K562 (cell line): Measurements from ENCODE around the gene ISYNA1. TPM values are rescaled to one million over a fixed set of nuclear protein-coding genes. Genes with fewer than 3 reads are reported as not detected.
A peak's percentile ranks its signal among the peaks of the same experiment; 100 is the strongest.

Experiments used
- ARID1B ChIP-seq: fragments of 450-650 bp; IDR thresholded peaks from 2 replicates; pipeline ENCODE4 v1.6.1; 2016; ENCODE audit warnings: antibody characterized with exemption, mild to moderate bottlenecking, inconsistent platforms
- ELF2 ChIP-seq: fragments of 250-450 bp; sonication (Bioruptor Pico); IDR thresholded peaks from 2 replicates; pipeline ENCODE4 v1.5.0; 2021; ENCODE audit warnings: mild to moderate bottlenecking
- HCFC1 ChIP-seq: IDR thresholded peaks from 2 replicates; pipeline ENCODE4 v1.6.1; 2012; ENCODE audit warnings: low read depth, low read length, improper control_type of control experiment
- HDAC1 ChIP-seq, 2 experiments: fragments of 450-650 bp; IDR thresholded peaks; 2 replicates each; pipeline ENCODE4 v1.6.1; 2016 to 2017; ENCODE audit warnings: inconsistent platforms in 1 of 2, mild to moderate bottlenecking in 1 of 2, moderate library complexity in 1 of 2
- MAZ ChIP-seq, 2 experiments: fragments of 450-650 bp in 1 of 2; sonication (generic) in 1 of 2; formaldehyde crosslinking; IDR thresholded peaks in 1 of 2; conservative IDR thresholded peaks in 1 of 2; 2 replicates each; pipeline versions ENCODE4 v1.4.0 to v1.5.0; 2020; ENCODE audit warnings: mild to moderate bottlenecking in 1 of 2, missing genetic modification reagents in 1 of 2
- MCM2 ChIP-seq: fragments of 450-650 bp; IDR thresholded peaks from 2 replicates; pipeline ENCODE4 v1.6.1; 2017; ENCODE audit warnings: low read depth, mild to moderate bottlenecking
- MYNN ChIP-seq, 2 experiments: sonication (generic); formaldehyde crosslinking in 1 of 2; IDR thresholded peaks; 2 replicates each; pipeline versions ENCODE4 v1.5.0 to v1.6.1; 2016 to 2020; ENCODE audit warnings: antibody characterized with exemption in 1 of 2, missing genetic modification reagents in 1 of 2
- NCOA1 ChIP-seq: fragments of 450-650 bp; IDR thresholded peaks from 2 replicates; pipeline ENCODE4 v1.6.1; 2016; ENCODE audit warnings: low read depth
- RAD21 ChIP-seq, 2 experiments: fragments of 250-450 bp in 1 of 2; fragments of 450-650 bp in 1 of 2; sonication (Bioruptor Pico) in 1 of 2; formaldehyde crosslinking in 1 of 2; IDR thresholded peaks in 1 of 2; conservative IDR thresholded peaks in 1 of 2; 2 replicates each; pipeline versions ENCODE4 v1.4.0 to v1.8.0; 2020 to 2022; ENCODE audit warnings: mild to moderate bottlenecking in 2 of 2, moderate library complexity in 1 of 2
- RBM14 ChIP-seq: fragments of 200-400 bp; formaldehyde crosslinking; IDR thresholded peaks from 2 replicates; pipeline ENCODE4 v1.6.1; 2018; ENCODE audit warnings: low read depth, mild to moderate bottlenecking, low read length, moderate library complexity, borderline replicate concordance; ENCODE audit not compliant: insufficient read depth
- SMAD1 ChIP-seq: fragments of 150-350 bp; IDR thresholded peaks from 2 replicates; pipeline ENCODE4 v1.6.1; 2014; ENCODE audit warnings: low read length, low read depth; ENCODE audit not compliant: partially characterized antibody
- SMARCA5 ChIP-seq: fragments of 450-650 bp; IDR thresholded peaks from 2 replicates; pipeline ENCODE4 v1.6.1; 2016
- TEAD2 ChIP-seq: fragments of 450-650 bp; IDR thresholded peaks from 2 replicates; pipeline ENCODE4 v1.6.1; 2016; ENCODE audit warnings: missing genetic modification characterization, control low read depth, missing compliant biosample characterization
- U2AF1 ChIP-seq: fragments of 200-400 bp; formaldehyde crosslinking; optimal IDR thresholded peaks from 2 replicates; pipeline ENCODE3; 2017; ENCODE audit warnings: mild to moderate bottlenecking, low read depth, low read length, moderate library complexity
- ZNF644 ChIP-seq: fragments of 200-800 bp; sonication (Bioruptor generic); IDR thresholded peaks from 2 replicates; pipeline ENCODE4 v1.6.1; 2016; ENCODE audit warnings: low read depth, missing genetic modification characterization, missing compliant biosample characterization
- polyA plus RNA-seq, 8 experiments: library from polyadenylated mRNA; depleted of rRNA in 4 of 8; stranded (reverse) in 5 of 8; unstranded in 3 of 8; fragments of >200 nt; fragmentation: Nextera tagmentation in 2 of 8; fragmentation: Illumina TruSeq in 1 of 8; extraction: Ambion mirVana in 2 of 8; extraction: Trizol in 1 of 8; gene quantifications; 2 replicates each; pipeline versions ENCODE4 v1.2.1 to v1.2.3, GENCODE V29; 2011 to 2014; ENCODE audit warnings: inconsistent platforms in 1 of 8, missing spikeins in 1 of 8
- total RNA-seq, 7 experiments: library from RNA; depleted of rRNA in 6 of 7; stranded (reverse); fragments of >200 nt in 6 of 7; fragmentation: Illumina TruSeq in 2 of 7; extraction: Trizol in 2 of 7; gene quantifications; 2 replicates each; pipeline versions ENCODE4 v1.2.1 to v1.2.3, GENCODE V29; 2011 to 2021; ENCODE audit warnings: low replicate concordance in 1 of 7
- TF ChIP-seq, protein P1 (sequence below): fragments of 250-450 bp; sonication (Bioruptor Pico); IDR thresholded peaks from 2 replicates; pipeline ENCODE4 v1.4.0; 2020; ENCODE audit warnings: mild to moderate bottlenecking, moderate library complexity, borderline replicate concordance
- TF ChIP-seq, protein P2 (sequence below), 2 experiments: IDR thresholded peaks in 1 of 2; conservative IDR thresholded peaks in 1 of 2; 2 replicates each; pipeline ENCODE4 v1.6.1; 2016; ENCODE audit warnings: low read depth in 2 of 2, mild to moderate bottlenecking in 1 of 2, missing compliant biosample characterization in 1 of 2, missing genetic modification characterization in 1 of 2, moderate library complexity in 1 of 2
- TF ChIP-seq, protein P3 (sequence below): sonication (generic); formaldehyde crosslinking; IDR thresholded peaks from 2 replicates; pipeline ENCODE4 v1.8.1; 2023; ENCODE audit warnings: mild to moderate bottlenecking, missing genetic modification reagents
- TF ChIP-seq, protein P4 (sequence below): fragments of 450-650 bp; IDR thresholded peaks from 2 replicates; pipeline ENCODE4 v1.7.0; 2016; ENCODE audit warnings: borderline replicate concordance

ISYNA1 gene
- total and polyA plus RNA-seq, 9 of the 15 experiments (the other 6 are each of a cell fraction or from before 2014, with no cell fraction given): 21.8 to 460 (median 93.2) TPM

DNA sequence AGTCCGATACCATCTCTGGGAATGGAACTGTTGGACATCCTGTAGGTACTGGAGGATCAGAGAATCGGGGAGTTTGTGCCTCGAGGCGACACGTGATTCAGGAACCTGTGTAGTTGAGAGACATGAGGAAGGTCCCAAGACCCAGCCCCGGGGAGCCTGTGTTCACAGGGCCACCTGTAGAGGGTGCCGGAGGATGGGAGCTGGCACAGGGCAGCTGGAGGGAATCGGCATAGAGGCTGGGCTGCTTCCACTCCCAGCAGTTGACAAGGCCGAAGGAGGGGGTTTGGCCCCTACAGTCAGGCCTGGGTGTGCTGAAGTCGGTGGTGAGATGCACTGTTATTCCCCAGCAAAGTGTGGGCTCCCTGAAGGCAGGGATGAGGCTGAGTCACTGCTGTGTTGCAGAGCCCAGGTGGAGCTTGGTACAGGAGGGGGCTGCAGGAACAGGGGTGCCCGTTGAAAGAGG, 2.5 kb upstream of the ISYNA1 start (continued):
- TF ChIP-seq MAZ (CRISPR knock-in tag; conservative IDR thresholded peaks at IDR 0.05 in 1 of 2, IDR thresholded peaks at IDR 0.05 in 1 of 2) (0 out of 4 replicates have a peak, but pooled peaks of 1 of the 2 experiments have one; percentile 31), SMARCA5 (no peak), NCOA1 (no peak), MYNN (IDR thresholded peaks at IDR 0.05) (peak; percentile 13; the same call in 1 of the 2 replicates), MYNN (CRISPR knock-in tag; IDR thresholded peaks at IDR 0.05) (no peak), ZNF644 (no peak), HCFC1 (no peak), ELF2 (CRISPR knock-in tag) (no peak), U2AF1 (no peak), SMAD1 (no peak), ARID1B (no peak), RBM14 (no peak), HDAC1 (IDR thresholded peaks at IDR 0.05) (no peak), TEAD2 (tag) (no peak), RAD21 (CRISPR knock-in tag; conservative IDR thresholded peaks at IDR 0.05 in 1 of 2, IDR thresholded peaks at IDR 0.05 in 1 of 2) (peak; percentile 24 to 54; a peak in 3 of 4 replicates), MCM2 (no peak)
- TF ChIP-seq, protein P1, sequence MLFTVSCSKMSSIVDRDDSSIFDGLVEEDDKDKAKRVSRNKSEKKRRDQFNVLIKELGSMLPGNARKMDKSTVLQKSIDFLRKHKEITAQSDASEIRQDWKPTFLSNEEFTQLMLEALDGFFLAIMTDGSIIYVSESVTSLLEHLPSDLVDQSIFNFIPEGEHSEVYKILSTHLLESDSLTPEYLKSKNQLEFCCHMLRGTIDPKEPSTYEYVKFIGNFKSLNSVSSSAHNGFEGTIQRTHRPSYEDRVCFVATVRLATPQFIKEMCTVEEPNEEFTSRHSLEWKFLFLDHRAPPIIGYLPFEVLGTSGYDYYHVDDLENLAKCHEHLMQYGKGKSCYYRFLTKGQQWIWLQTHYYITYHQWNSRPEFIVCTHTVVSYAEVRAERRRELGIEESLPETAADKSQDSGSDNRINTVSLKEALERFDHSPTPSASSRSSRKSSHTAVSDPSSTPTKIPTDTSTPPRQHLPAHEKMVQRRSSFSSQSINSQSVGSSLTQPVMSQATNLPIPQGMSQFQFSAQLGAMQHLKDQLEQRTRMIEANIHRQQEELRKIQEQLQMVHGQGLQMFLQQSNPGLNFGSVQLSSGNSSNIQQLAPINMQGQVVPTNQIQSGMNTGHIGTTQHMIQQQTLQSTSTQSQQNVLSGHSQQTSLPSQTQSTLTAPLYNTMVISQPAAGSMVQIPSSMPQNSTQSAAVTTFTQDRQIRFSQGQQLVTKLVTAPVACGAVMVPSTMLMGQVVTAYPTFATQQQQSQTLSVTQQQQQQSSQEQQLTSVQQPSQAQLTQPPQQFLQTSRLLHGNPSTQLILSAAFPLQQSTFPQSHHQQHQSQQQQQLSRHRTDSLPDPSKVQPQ (CRISPR knock-in tag): no peak
- TF ChIP-seq, protein P2, sequence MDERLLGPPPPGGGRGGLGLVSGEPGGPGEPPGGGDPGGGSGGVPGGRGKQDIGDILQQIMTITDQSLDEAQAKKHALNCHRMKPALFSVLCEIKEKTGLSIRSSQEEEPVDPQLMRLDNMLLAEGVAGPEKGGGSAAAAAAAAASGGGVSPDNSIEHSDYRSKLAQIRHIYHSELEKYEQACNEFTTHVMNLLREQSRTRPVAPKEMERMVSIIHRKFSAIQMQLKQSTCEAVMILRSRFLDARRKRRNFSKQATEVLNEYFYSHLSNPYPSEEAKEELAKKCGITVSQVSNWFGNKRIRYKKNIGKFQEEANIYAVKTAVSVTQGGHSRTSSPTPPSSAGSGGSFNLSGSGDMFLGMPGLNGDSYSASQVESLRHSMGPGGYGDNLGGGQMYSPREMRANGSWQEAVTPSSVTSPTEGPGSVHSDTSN (CRISPR knock-in tag; IDR thresholded peaks at IDR 0.05; ENCODE audit: low read depth): no peak
- TF ChIP-seq, protein P2 (tag; conservative IDR thresholded peaks at IDR 0.05; ENCODE audit: low read depth): no peak
- TF ChIP-seq, protein P3, sequence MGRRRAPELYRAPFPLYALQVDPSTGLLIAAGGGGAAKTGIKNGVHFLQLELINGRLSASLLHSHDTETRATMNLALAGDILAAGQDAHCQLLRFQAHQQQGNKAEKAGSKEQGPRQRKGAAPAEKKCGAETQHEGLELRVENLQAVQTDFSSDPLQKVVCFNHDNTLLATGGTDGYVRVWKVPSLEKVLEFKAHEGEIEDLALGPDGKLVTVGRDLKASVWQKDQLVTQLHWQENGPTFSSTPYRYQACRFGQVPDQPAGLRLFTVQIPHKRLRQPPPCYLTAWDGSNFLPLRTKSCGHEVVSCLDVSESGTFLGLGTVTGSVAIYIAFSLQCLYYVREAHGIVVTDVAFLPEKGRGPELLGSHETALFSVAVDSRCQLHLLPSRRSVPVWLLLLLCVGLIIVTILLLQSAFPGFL (CRISPR knock-in tag): no peak
- TF ChIP-seq, protein P4, sequence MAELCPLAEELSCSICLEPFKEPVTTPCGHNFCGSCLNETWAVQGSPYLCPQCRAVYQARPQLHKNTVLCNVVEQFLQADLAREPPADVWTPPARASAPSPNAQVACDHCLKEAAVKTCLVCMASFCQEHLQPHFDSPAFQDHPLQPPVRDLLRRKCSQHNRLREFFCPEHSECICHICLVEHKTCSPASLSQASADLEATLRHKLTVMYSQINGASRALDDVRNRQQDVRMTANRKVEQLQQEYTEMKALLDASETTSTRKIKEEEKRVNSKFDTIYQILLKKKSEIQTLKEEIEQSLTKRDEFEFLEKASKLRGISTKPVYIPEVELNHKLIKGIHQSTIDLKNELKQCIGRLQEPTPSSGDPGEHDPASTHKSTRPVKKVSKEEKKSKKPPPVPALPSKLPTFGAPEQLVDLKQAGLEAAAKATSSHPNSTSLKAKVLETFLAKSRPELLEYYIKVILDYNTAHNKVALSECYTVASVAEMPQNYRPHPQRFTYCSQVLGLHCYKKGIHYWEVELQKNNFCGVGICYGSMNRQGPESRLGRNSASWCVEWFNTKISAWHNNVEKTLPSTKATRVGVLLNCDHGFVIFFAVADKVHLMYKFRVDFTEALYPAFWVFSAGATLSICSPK: no peak
